HepG2 (cell line): Measurements from ENCODE around the gene SEMA5B. TPM values are rescaled to one million over a fixed set of nuclear protein-coding genes. Genes with fewer than 3 reads are reported as not detected.

Experiments used
- ATAC-seq: fragments of 200-7000 bp; cut with Tn5 transposase; 3 replicates; pipeline ENCODE4 v1.9.1; 2020; ENCODE audit warnings: mild to moderate bottlenecking, moderate library complexity
- BruUV-seq: library from RNA; stranded (reverse); fragments of 400-500 nt; replicated peaks from 2 replicates; lab custom pipeline; 2021; lab: Mats Ljungman, UMichigan
- CTCF ChIA-PET: fragments of 300-600 bp; formaldehyde crosslinking; extraction: SDS; loops from one replicate; lab custom pipeline; 2021; ENCODE audit warnings: low total read pairs, inconsistent platforms, low intra/inter-chr PET ratio; lab: Yijun Ruan, JAX
- POLR2A ChIA-PET: fragments of 350-600 bp; sonication (Branson Sonifier 250); formaldehyde crosslinking; loops from one replicate; lab custom pipeline; 2020; ENCODE audit warnings: antibody characterized with exemption, inconsistent platforms; lab: Yijun Ruan, JAX
- DNase-seq: peaks from one replicate; pipeline ENCODE4 v3.0.0-alpha.2; 2015; ENCODE audit warnings: low spot score
- FAIRE-seq: peaks from 3 replicates; lab custom pipeline; 2011; peaks lifted over from hg19 to GRCh38; lab: Jason Lieb, UNC
- H2AFZ ChIP-seq: one replicate; pipeline ENCODE4 v1.6.1; 2011; ENCODE audit warnings: low read length, inconsistent platforms
- H3K27ac ChIP-seq: fragments of 300-600 bp; 3 replicates; pipeline ENCODE4 v1.8.0; 2011; ENCODE audit warnings: mixed run types, mild to moderate bottlenecking, mixed read lengths, low read length, inconsistent platforms; ENCODE audit not compliant: insufficient read depth; ENCODE audit errors: extremely low read length
- H3K27me3 ChIP-seq, 2 experiments: fragments of 200-600 bp in 1 of 2; 2 replicates in 1 of 2; 3 replicates in 1 of 2; pipeline versions ENCODE4 v1.6.0 to v1.8.0; 2011; ENCODE audit warnings: low read length in 2 of 2, mild to moderate bottlenecking in 2 of 2, moderate library complexity in 2 of 2, inconsistent platforms in 1 of 2; ENCODE audit not compliant: insufficient read depth in 2 of 2, control insufficient read depth in 1 of 2
- H3K36me3 ChIP-seq, 2 experiments: fragments of 200-600 bp in 1 of 2; replicated peaks in 1 of 2; 2 replicates in 1 of 2; 3 replicates in 1 of 2; pipeline versions ENCODE4 v1.5.1 to v1.8.0; 2011; ENCODE audit warnings: low read length in 2 of 2, inconsistent platforms in 1 of 2; ENCODE audit not compliant: insufficient read depth in 2 of 2, control insufficient read depth in 1 of 2
- H3K4me1 ChIP-seq: 2 replicates; pipeline ENCODE4 v1.5.1; 2012; ENCODE audit warnings: low read length, inconsistent platforms; ENCODE audit not compliant: insufficient read depth
- H3K4me2 ChIP-seq: 2 replicates; pipeline ENCODE4 v1.6.0; 2011; ENCODE audit warnings: low read depth, low read length, inconsistent platforms
- H3K4me3 ChIP-seq, 3 experiments: fragments of 200-600 bp in 1 of 3; sonication (generic), shearing (Covaris generic) in 1 of 3; replicated peaks in 1 of 3; 2 replicates each; pipeline ENCODE4 v1.5.1; 2011 to 2016; ENCODE audit warnings: low read length in 3 of 3, inconsistent platforms in 2 of 3, low read depth in 2 of 3, mild to moderate bottlenecking in 2 of 3, control low read depth in 1 of 3, mixed read lengths in 1 of 3; ENCODE audit not compliant: insufficient read depth in 1 of 3
- H3K79me2 ChIP-seq: one replicate; pipeline ENCODE4 v1.6.1; 2011; ENCODE audit warnings: low read length, inconsistent platforms; ENCODE audit not compliant: insufficient read depth
- H3K9ac ChIP-seq: 2 replicates; pipeline ENCODE4 v1.6.0; 2011; ENCODE audit warnings: mild to moderate bottlenecking, low read depth, low read length, inconsistent platforms; ENCODE audit not compliant: insufficient read depth
- H3K9me3 ChIP-seq: 2 replicates; pipeline ENCODE4 v1.5.1; 2012; ENCODE audit warnings: mild to moderate bottlenecking, low read length
- H4K20me1 ChIP-seq: 2 replicates; pipeline ENCODE4 v1.6.0; 2011; ENCODE audit warnings: inconsistent platforms, mild to moderate bottlenecking, low read length, moderate library complexity; ENCODE audit not compliant: insufficient read depth
- CTCF ChIP-seq: sonication (generic); formaldehyde crosslinking; IDR thresholded peaks from 2 replicates; pipeline ENCODE4 v1.5.0; 2020; ENCODE audit warnings: mild to moderate bottlenecking, missing genetic modification reagents, moderate library complexity
- REXO4 ChIP-seq: sonication (generic); formaldehyde crosslinking; IDR thresholded peaks from 2 replicates; pipeline ENCODE4 v1.8.0; 2022; ENCODE audit warnings: missing genetic modification reagents, mild to moderate bottlenecking, borderline replicate concordance
- SRF ChIP-seq: IDR thresholded peaks from 2 replicates; pipeline ENCODE4 v1.6.1; 2011; ENCODE audit warnings: mild to moderate bottlenecking, low read depth, low read length, moderate library complexity
- ZNF124 ChIP-seq: sonication (generic); formaldehyde crosslinking; IDR thresholded peaks from 2 replicates; pipeline ENCODE4 v1.4.0; 2020; ENCODE audit warnings: missing genetic modification reagents
- ZNF879 ChIP-seq: sonication (generic); formaldehyde crosslinking; IDR thresholded peaks from 2 replicates; pipeline ENCODE4 v1.8.1; 2023; ENCODE audit warnings: missing genetic modification reagents
- WGBS: methylation state at CpG from one replicate; pipeline ENCODE4 v1.1.6; 2017; ENCODE audit warnings: low lambda C conversion rate; 5-methylcytosine and 5-hydroxymethylcytosine counted together
- in situ Hi-C: cut with HindIII; loops from 2 replicates; pipeline ENCODE4 v1.10.0; 2017; ENCODE audit warnings: low pct_unique_long_range_greater_than_20kb; ENCODE audit not compliant: extremely low pct_ligation_motif_present
- intact Hi-C: fragments of 100-400 bp; cut with micrococcal nuclease; formaldehyde crosslinking; loops from one replicate; pipeline ENCODE4 v1.10.0; 2022; ENCODE audit not compliant: unreplicated experiment
- polyA plus RNA-seq, 8 experiments: library from polyadenylated mRNA; depleted of rRNA in 3 of 8; stranded (reverse) in 7 of 8; unstranded in 1 of 8; fragments of >200 nt; fragmentation: Illumina TruSeq in 4 of 8; extraction: Trizol in 4 of 8; gene quantifications; 2 replicates each; pipeline versions ENCODE4 v1.2.1 to v1.2.3, GENCODE V29; 2011 to 2016; ENCODE audit warnings: low read depth in 4 of 8, missing spikeins in 1 of 8, mixed read lengths in 1 of 8; ENCODE audit not compliant: insufficient read depth in 1 of 8
- total RNA-seq, 5 experiments: library from RNA; depleted of rRNA; stranded (reverse); fragments of >200 nt; fragmentation: Illumina TruSeq; extraction: Trizol; gene quantifications; 2 replicates each; pipeline ENCODE4 v1.2.3, GENCODE V29; 2016; ENCODE audit warnings: low read depth in 1 of 5

SEMA5B gene
- total and polyA plus RNA-seq, 2 of the 13 experiments (the other 11 are each of a cell fraction or from before 2014, with no cell fraction given): not detected

GRCh38 chr3:122984007-122984406, 43.6 kb downstream of the SEMA5B start (continued):
- TF ChIP-seq REXO4 (CRISPR knock-in tag) (no peak), SRF (no peak), ZNF124 (CRISPR knock-in tag) (no peak)

GRCh38 chr3:122982216-122983185, 45.1 kb downstream of the SEMA5B start:
- CTCF ChIA-PET: no interaction called here
- Histone ChIP-seq H3K79me2 (no peaks in the 10 kb centered on the region), H3K9me3 (no peaks in the 10 kb centered on the region), H3K27me3 (peaks cover 5 to 34% of the 10 kb centered on the region in 2 experiments; a peak in 2 of 5 replicates), H3K4me3 (no peak overlapping the region), H3K27ac (no peak overlapping the region), H4K20me1 (no peaks in the 10 kb centered on the region), H3K4me1 (peaks cover 21% of the 10 kb centered on the region), H3K4me2 (no peak overlapping the region), H2AFZ (no peak overlapping the region), H3K36me3 (no peaks in the 10 kb centered on the region), H3K9ac (no peak overlapping the region)
- in situ Hi-C loops: no loop called here
- TF ChIP-seq ZNF879 (CRISPR knock-in tag): no peak
- 0 out of 2 replicates have a peak, but pooled peaks have one; percentile 24 for TF ChIP-seq CTCF (CRISPR knock-in tag)
- FAIRE-seq (no peak), DNase-seq (peak; percentile 5), ATAC-seq (peak; percentile 57)
- POLR2A ChIA-PET: no interaction called here
- intact Hi-C loops: no loop called here
- WGBS: 47% methylated on average over 9 of the region's 15 CpGs
- no TSS peak for BruUV-seq
